A673 (cell line): ENCODE measurements around the gene ID1. TPM values are rescaled to one million over a fixed set of nuclear protein-coding genes. Genes with fewer than 3 reads are reported as not detected.

ENCODE experiments used
- BruUV-seq: library from RNA; stranded (reverse); fragments of 400-500 nt; replicated peaks from 2 replicates; lab custom pipeline; 2021; lab: Mats Ljungman, UMichigan
- CTCF ChIA-PET: fragments of 300-600 bp; sonication (Branson Sonifier 250); formaldehyde crosslinking; loops from one replicate; lab custom pipeline; 2022; ENCODE audit warnings: antibody characterized with exemption; lab: Charles Lee
- POLR2A ChIA-PET: fragments of 300-600 bp; sonication (Branson Sonifier 250); formaldehyde crosslinking; loops from one replicate; lab custom pipeline; 2022; ENCODE audit warnings: antibody characterized with exemption; ENCODE audit not compliant: low non-redundant PET; lab: Charles Lee
- DNase-seq: peaks from one replicate; pipeline ENCODE4 v3.0.0-alpha.2; 2015; ENCODE audit warnings: low spot score
- H3K27ac ChIP-seq: fragments of 200-600 bp; sonication (generic); 2 replicates; pipeline ENCODE4 v1.5.1; 2016; ENCODE audit warnings: mixed run types, low read depth, mild to moderate bottlenecking, mixed read lengths, antibody characterized with exemption, low read length; ENCODE audit not compliant: poor library complexity, severe bottlenecking
- H3K27me3 ChIP-seq: fragments of 200-600 bp; sonication (generic); replicated peaks from 2 replicates; pipeline ENCODE4 v1.6.1; 2017; ENCODE audit warnings: mixed run types, low read depth, mild to moderate bottlenecking, mixed read lengths, antibody characterized with exemption, low read length; ENCODE audit not compliant: insufficient read depth, poor library complexity
- H3K36me3 ChIP-seq: fragments of 200-600 bp; sonication (generic); 2 replicates; pipeline ENCODE4 v1.6.1; 2016; ENCODE audit warnings: mixed run types, mild to moderate bottlenecking, mixed read lengths, antibody characterized with exemption, low read length; ENCODE audit not compliant: insufficient read depth, poor library complexity, severe bottlenecking
- H3K4me1 ChIP-seq: fragments of 200-600 bp; sonication (generic); 2 replicates; pipeline ENCODE4 v1.6.1; 2017; ENCODE audit warnings: mixed run types, mild to moderate bottlenecking, mixed read lengths, antibody characterized with exemption, low read length; ENCODE audit not compliant: insufficient read depth, poor library complexity, severe bottlenecking
- H3K4me3 ChIP-seq: fragments of 200-600 bp; sonication (generic); 2 replicates; pipeline ENCODE4 v1.5.1; 2016; ENCODE audit warnings: low read depth, mixed run types, mild to moderate bottlenecking, mixed read lengths, low read length; ENCODE audit not compliant: poor library complexity, severe bottlenecking
- H3K9me3 ChIP-seq: fragments of 200-600 bp; sonication (generic); 2 replicates; pipeline ENCODE4 v1.6.1; 2016; ENCODE audit warnings: mixed run types, low read depth, mild to moderate bottlenecking, mixed read lengths, antibody characterized with exemption, low read length; ENCODE audit not compliant: poor library complexity, severe bottlenecking
- CTCF ChIP-seq: fragments of 300-800, 200-600 bp; sonication (generic); conservative IDR thresholded peaks from 2 replicates; pipeline ENCODE4 v1.5.1; 2017; ENCODE audit warnings: low read depth, mild to moderate bottlenecking, antibody characterized with exemption, low read length, moderate library complexity, mixed read lengths
- EZH2 ChIP-seq: fragments of 200-600 bp; sonication (generic); IDR thresholded peaks from 2 replicates; pipeline ENCODE4 v1.6.1; 2017; ENCODE audit warnings: borderline replicate concordance, low read depth, mild to moderate bottlenecking, mixed read lengths, antibody characterized with exemption, low read length; ENCODE audit not compliant: poor library complexity, severe bottlenecking
- intact Hi-C: fragments of 100-400 bp; cut with micrococcal nuclease; formaldehyde crosslinking; loops from one replicate; pipeline ENCODE4 v1.10.0; 2022; ENCODE audit not compliant: unreplicated experiment
- total RNA-seq: library from RNA; stranded (reverse); gene quantifications from 2 replicates; pipeline ENCODE4 v1.2.3, GENCODE V29; 2021

The ID1 gene
- total RNA-seq, 1 experiment from 2014 or later: 39.3 TPM

- H3K4me1 ChIP-seq: no peaks in the 10 kb centered on the region
- no TSS peak for BruUV-seq
- TF ChIP-seq CTCF (no peak), EZH2 (no peak)
- H3K27ac ChIP-seq: no peak within 1 kb of the TSS
- ChIA-PET POLR2A (no interaction called here), CTCF (no interaction called here)
- H3K4me3 ChIP-seq: no peak within 1 kb of the TSS
- intact Hi-C loops: no loop called here
- no peak for DNase-seq
- H3K27me3 ChIP-seq: no peaks in the 10 kb centered on the region
- H3K9me3 ChIP-seq: no peaks in the 10 kb centered on the region
- H3K36me3 ChIP-seq: no peaks in the 10 kb centered on the region
Observed at GRCh38 chr20:31637660-31638059, 32.6 kb downstream of the ID1 start, which contains the start of gene COX4I2. Gene COX4I2 (plus strand): TSS chr20:31637912. CDS start chr20:31639018, 1,106 bp downstream.

DNA sequence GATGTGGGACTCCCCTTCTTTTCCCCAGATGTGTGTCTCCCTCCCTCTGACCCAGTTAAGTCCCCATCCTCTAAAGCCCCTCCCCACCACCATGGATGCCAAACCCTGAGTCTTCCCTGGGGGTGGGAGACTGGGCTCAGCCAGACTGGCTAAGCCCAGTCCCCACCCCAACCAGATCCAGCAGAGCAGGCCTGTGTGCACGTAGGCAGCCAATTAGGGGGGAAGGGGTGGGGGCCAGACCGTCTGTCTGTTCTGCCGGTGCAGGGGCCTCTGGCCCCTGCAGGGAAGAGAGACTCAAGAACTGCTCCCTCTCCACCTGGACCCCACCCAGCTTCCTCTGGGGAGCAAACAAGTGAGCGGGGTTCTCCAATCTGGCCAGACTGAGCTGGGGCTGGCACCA lies 33.2 kb downstream of the ID1 start:
- no peak overlapping the region for H3K27ac ChIP-seq
- POLR2A ChIA-PET: no interaction called here

DNA sequence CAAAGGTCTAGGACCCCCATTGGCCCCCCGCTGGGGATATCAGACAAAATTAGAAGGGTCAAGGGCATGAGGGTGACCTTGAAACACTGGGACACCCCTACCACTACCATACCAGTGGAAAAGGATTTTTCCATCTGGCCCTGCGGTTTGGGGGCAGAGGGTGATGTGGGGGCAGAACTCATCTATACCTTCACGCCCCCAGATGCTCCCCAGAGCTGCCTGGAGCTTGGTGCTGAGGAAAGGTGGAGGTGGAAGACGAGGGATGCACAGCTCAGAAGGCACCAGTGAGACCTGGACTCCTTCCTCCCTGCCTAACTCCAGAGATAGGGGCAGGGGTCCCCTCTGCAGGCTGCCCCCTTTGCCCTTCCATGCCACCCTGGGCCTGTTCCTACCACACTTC lies 33.7 kb downstream of the ID1 start:
- Histone ChIP-seq H3K9me3 (no peaks in the 10 kb centered on the region), H3K4me1 (no peaks in the 10 kb centered on the region), H3K4me3 (no peak overlapping the region), H3K27me3 (no peaks in the 10 kb centered on the region), H3K36me3 (no peaks in the 10 kb centered on the region), H3K27ac (no peak overlapping the region)
- intact Hi-C loops: no loop called here
- POLR2A ChIA-PET: no interaction called here
- BruUV-seq: no TSS peak
- TF ChIP-seq EZH2 (no peak), CTCF (no peak)
- CTCF ChIA-PET: no interaction called here
- no peak for DNase-seq

More for the DNA sequence above, 33.2 kb downstream of the ID1 start:
- H3K36me3 ChIP-seq: no peaks in the 10 kb centered on the region
- no peaks in the 10 kb centered on the region for H3K4me1 ChIP-seq
- BruUV-seq: no TSS peak
- intact Hi-C loops: no loop called here
- CTCF ChIA-PET: no interaction called here
- no peak for DNase-seq
- no peak overlapping the region for H3K4me3 ChIP-seq
- H3K27me3 ChIP-seq: no peaks in the 10 kb centered on the region
- no peak for TF ChIP-seq CTCF
- no peak for TF ChIP-seq EZH2
- H3K9me3 ChIP-seq: no peaks in the 10 kb centered on the region
